ENCODE results near the gene TOMM40. TPM values are rescaled to one million over a fixed set of nuclear protein-coding genes. Genes with fewer than 3 reads are reported as not detected.

Gene TOMM40
- total RNA-seq, 4 donors from 2014 or later: 32.6 to 45.7 (median 37.5) TPM

DNA sequence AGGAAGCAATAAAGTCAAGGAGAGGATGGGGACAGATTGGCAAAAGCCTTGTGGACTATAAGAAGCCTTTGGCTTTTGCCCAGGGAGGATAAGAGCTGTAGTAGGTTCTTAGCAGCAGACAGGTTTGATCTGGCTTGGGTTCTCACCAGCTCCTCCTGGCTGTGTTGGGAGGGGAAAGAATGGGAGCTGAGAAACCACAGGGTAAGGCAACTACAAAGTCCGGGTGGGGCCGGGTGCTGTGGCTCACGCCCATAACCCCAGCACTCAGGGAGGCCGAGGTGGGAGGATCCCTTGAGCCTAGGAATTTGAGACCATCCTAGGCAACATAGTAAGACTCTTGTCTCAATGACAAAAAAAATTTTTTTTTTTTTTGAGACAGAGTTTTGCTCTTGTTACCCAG is 24.4 kb upstream of the TOMM40 start:
- DNase-seq: no peak
- H3K4me3 ChIP-seq: no peak overlapping the region
- no peaks in the 10 kb centered on the region for H3K27me3 ChIP-seq
- no peak overlapping the region for H3K27ac ChIP-seq
- TF ChIP-seq POLR2A (IDR thresholded peaks at IDR 0.05): no peak
- TF ChIP-seq, protein P1, sequence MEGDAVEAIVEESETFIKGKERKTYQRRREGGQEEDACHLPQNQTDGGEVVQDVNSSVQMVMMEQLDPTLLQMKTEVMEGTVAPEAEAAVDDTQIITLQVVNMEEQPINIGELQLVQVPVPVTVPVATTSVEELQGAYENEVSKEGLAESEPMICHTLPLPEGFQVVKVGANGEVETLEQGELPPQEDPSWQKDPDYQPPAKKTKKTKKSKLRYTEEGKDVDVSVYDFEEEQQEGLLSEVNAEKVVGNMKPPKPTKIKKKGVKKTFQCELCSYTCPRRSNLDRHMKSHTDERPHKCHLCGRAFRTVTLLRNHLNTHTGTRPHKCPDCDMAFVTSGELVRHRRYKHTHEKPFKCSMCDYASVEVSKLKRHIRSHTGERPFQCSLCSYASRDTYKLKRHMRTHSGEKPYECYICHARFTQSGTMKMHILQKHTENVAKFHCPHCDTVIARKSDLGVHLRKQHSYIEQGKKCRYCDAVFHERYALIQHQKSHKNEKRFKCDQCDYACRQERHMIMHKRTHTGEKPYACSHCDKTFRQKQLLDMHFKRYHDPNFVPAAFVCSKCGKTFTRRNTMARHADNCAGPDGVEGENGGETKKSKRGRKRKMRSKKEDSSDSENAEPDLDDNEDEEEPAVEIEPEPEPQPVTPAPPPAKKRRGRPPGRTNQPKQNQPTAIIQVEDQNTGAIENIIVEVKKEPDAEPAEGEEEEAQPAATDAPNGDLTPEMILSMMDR (IDR thresholded peaks at IDR 0.05): no peak
- H3K9me3 ChIP-seq: no peaks in the 10 kb centered on the region
- peaks cover 0 to 11% (median 0%) of the 10 kb centered on the region in 4 donors for H3K4me1 ChIP-seq
- H3K36me3 ChIP-seq: peaks cover 0 to 28% (median 0%) of the 10 kb centered on the region in 3 donors

DNA sequence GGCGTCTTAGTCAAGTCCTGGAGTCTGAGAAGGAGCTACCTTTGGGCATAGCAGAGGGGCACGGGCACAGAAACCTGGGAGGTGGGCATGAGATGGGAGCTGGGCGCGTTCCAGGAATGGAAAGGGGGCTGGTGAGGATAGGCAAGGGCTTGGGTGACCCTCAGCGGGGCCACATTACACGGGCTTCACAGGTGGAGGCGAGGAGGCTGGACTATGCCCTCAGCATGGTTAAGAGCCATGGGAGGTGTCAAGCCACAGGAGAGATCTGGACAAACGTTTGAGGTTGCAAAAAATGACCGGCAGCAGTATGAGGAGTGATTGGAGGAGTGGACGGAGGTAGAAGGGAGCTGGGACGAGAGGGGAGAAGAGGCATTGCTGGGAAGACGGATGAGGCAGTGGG is 23.5 kb upstream of the TOMM40 start:
- no peak for DNase-seq
- Histone ChIP-seq H3K36me3 (peaks cover 0 to 37% (median 0%) of the 10 kb centered on the region in 3 donors), H3K4me3 (no peak overlapping the region), H3K4me1 (peaks cover 0 to 11% (median 0%) of the 10 kb centered on the region in 4 donors), H3K27me3 (no peaks in the 10 kb centered on the region), H3K9me3 (no peaks in the 10 kb centered on the region), H3K27ac (no peak overlapping the region)
- no peak for TF ChIP-seq POLR2A (IDR thresholded peaks at IDR 0.05)
- TF ChIP-seq, protein P1 (IDR thresholded peaks at IDR 0.05): no peak

DNA sequence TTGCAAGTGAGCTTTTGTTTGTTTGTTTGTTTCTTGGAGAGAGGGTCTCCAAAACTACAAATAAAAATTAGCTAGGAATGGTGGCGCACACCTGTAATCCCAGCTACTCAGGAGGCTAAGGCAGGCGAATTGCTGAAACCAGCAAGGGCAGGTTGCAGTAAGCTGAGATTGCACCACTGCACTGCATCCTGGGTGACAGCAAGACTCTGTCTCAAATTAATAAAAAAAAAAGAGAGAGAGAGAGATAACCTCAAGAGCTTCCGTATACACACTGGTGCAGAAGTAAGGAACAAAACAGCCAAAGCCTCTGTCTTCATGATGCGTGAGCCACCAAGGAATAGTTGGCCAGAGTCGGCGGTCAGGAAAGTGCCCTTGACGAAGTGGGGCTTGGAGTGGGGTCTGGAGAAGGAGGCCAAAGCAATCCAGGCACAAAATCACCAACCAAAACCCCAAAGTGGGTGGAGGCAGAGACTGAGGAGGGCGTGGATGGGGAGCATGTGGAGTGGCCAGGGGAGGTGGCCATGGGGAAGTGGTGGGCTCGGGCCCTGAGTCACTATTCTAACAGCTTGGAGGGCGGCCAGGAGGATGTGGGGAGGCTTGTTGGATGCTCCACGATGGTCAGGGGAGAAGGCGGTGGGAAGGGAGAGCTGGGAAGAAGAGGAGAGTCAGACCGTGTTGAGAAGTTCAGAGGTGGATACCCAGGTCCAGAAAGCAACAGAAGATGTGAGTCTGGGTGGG is 21.2 kb upstream of the TOMM40 start:
- Histone ChIP-seq H3K4me1 (peaks cover 0 to 11% (median 0%) of the 10 kb centered on the region in 4 donors), H3K36me3 (peaks cover 0 to 57% (median 0%) of the 10 kb centered on the region in 3 donors), H3K27ac (peak overlapping the region in 2 of 4 donors; percentile 19 to 54), H3K9me3 (no peaks in the 10 kb centered on the region), H3K27me3 (no peaks in the 10 kb centered on the region), H3K4me3 (no peak overlapping the region)
- DNase-seq: peak in 2 of 3 donors; percentile 28 to 60
- TF ChIP-seq, protein P1 (IDR thresholded peaks at IDR 0.05): no peak
- no peak for TF ChIP-seq POLR2A (IDR thresholded peaks at IDR 0.05)

DNA sequence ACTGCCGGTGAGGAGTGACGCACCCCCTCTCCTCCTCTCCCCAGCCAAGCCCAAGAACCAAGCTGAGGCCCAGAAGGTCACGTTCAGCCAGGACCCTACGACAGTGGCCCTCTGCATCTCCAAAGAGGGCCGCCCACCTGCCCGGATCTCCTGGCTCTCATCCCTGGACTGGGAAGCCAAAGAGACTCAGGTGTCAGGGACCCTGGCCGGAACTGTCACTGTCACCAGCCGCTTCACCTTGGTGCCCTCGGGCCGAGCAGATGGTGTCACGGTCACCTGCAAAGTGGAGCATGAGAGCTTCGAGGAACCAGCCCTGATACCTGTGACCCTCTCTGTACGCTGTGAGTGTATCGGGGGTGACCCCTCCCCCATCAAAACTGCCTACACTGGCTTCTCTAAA is 19.2 kb upstream of the TOMM40 start:
- Histone ChIP-seq H3K9me3 (no peaks in the 10 kb centered on the region), H3K36me3 (peaks cover 0 to 57% (median 0%) of the 10 kb centered on the region in 3 donors), H3K4me3 (no peak overlapping the region), H3K27me3 (no peaks in the 10 kb centered on the region), H3K27ac (no peak overlapping the region), H3K4me1 (peaks cover 0 to 11% (median 0%) of the 10 kb centered on the region in 4 donors)
- TF ChIP-seq, protein P1 (IDR thresholded peaks at IDR 0.05): no peak
- no peak for TF ChIP-seq POLR2A (IDR thresholded peaks at IDR 0.05)
- no peak for DNase-seq

DNA sequence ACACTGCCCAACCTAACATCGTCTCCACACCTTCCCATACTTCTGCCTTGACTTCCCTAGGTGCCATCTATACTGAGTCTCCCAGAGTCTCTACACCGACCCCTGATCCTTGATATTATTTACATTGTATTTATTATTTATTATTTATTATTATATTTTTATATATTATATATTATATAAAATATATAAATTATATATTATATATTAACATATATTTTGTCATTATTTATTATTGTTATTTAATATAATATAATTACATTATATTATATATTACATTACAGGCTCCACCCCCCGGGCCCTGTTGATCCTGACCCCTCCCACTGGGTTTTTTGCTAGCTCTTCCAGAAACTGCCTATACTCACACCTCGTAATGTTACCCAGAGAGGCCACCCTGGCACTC is 18.4 kb upstream of the TOMM40 start:
- no peak overlapping the region for H3K27ac ChIP-seq
- peaks cover 0 to 11% (median 0%) of the 10 kb centered on the region in 4 donors for H3K4me1 ChIP-seq
- no peak overlapping the region for H3K4me3 ChIP-seq
- TF ChIP-seq, protein P1 (IDR thresholded peaks at IDR 0.05): no peak
- TF ChIP-seq POLR2A (IDR thresholded peaks at IDR 0.05): no peak
- H3K9me3 ChIP-seq: no peaks in the 10 kb centered on the region
- no peak for DNase-seq
- no peaks in the 10 kb centered on the region for H3K27me3 ChIP-seq
- peaks cover 0 to 56% (median 0%) of the 10 kb centered on the region in 3 donors for H3K36me3 ChIP-seq

Data from Peyer's patch (tissue), 4 donors.